ENCODE data around the gene IL10RB.
"Not testable (repeated sequence)": the region's sequence is repeated elsewhere in the genome, so short reads cannot be mapped to it uniquely, and the experiment has no call there.

The IL10RB gene

GRCh38 chr21:33266050-33266788 is at the start of gene IL10RB:
TSS of gene IL10RB (plus strand) at chr21:33266367. CDS start at chr21:33266466, 99 bp downstream.
- no peak for DNase-seq

- DNase-seq: no peak
Measured at GRCh38 chr21:33217138-33217520, 49.0 kb upstream of the IL10RB start.

- DNase-seq: no peak
Measured at GRCh38 chr21:33219300-33219699, 46.9 kb upstream of the IL10RB start.

- DNase-seq: no peak
Measured at GRCh38 chr21:33219954-33220353, 46.2 kb upstream of the IL10RB start.

- not testable (repeated sequence) for DNase-seq
Measured at GRCh38 chr21:33225376-33225775, 40.8 kb upstream of the IL10RB start.

- no peak for DNase-seq
Measured at GRCh38 chr21:33228455-33228854, 37.7 kb upstream of the IL10RB start.

GRCh38 chr21:33229099-33229783 is 36.9 kb upstream of the IL10RB start:
- DNase-seq: no peak

- peak; percentile 51 for DNase-seq
Measured at GRCh38 chr21:33229784-33230544, 36.2 kb upstream of the IL10RB start, which contains the start of gene IFNAR2. TSS of gene IFNAR2 (plus strand) at chr21:33229938. CDS start at chr21:33241923, 11,985 bp downstream.

- DNase-seq: peak; percentile 67
Measured at GRCh38 chr21:33230545-33231324, 35.4 kb upstream of the IL10RB start.

- no peak for DNase-seq
Measured at GRCh38 chr21:33231526-33231925, 34.6 kb upstream of the IL10RB start.

- no peak for DNase-seq
Measured at GRCh38 chr21:33232291-33233034, 33.7 kb upstream of the IL10RB start.

GRCh38 chr21:33234635-33235520 is 31.3 kb upstream of the IL10RB start:
- DNase-seq: no peak

- DNase-seq: no peak
Measured at GRCh38 chr21:33236013-33236686, 30.0 kb upstream of the IL10RB start.

GRCh38 chr21:33236766-33237165 is 29.4 kb upstream of the IL10RB start:
- DNase-seq: no peak

- no peak for DNase-seq
Measured at GRCh38 chr21:33237486-33237885, 28.7 kb upstream of the IL10RB start.

- DNase-seq: no peak
Measured at GRCh38 chr21:33238146-33238545, 28.0 kb upstream of the IL10RB start.

GRCh38 chr21:33238565-33239255 is 27.5 kb upstream of the IL10RB start:
- DNase-seq: no peak

GRCh38 chr21:33239559-33240127 is 26.5 kb upstream of the IL10RB start:
- DNase-seq: not testable (repeated sequence)

GRCh38 chr21:33240404-33240803 is 25.8 kb upstream of the IL10RB start:
- no peak for DNase-seq
